HG03097 (cell line): Measurements from ENCODE around the gene QSOX2.

Experiments
- ATAC-seq: cut with Tn5 transposase; IDR thresholded peaks from one replicate; pipeline ENCODE4 v1.9.1; 2021; ENCODE audit not compliant: unreplicated experiment, low FRiP score

Gene QSOX2

DNA sequence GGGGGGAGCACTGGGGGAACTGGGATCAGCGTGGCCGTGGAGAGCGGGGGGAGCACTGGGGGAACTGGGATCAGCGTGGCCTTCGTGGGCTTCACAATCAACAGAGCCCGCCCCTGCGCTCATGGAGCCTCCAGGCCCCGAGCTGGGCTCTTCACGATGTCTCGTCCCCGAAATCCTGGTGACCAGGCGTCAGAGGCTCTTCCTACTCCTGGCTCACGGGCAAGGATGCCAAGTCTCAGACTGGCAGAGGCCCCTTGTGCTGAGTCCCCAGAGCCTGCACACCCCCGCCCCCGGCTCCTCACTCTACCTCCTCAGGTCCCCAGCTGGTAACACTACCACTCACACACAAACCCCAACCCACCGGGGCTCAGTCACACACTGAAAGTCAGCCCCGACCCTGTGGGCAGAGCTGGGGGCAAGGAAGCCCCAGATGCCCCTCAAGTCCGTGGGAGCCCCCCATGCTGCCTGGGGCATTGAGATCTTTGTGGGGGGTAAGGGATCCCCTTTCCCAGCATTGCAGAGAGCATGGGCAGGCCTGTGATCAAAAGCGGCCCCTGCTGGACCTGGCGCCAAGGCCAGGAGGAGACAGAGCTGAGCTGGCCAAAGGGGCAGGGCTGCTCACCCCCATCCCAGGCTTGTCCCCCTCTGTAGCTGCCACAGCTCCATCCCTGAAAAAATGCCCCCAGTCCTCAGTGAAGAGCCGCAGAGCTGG is 67.4 kb downstream of the QSOX2 start:
- ATAC-seq, result no peak

DNA sequence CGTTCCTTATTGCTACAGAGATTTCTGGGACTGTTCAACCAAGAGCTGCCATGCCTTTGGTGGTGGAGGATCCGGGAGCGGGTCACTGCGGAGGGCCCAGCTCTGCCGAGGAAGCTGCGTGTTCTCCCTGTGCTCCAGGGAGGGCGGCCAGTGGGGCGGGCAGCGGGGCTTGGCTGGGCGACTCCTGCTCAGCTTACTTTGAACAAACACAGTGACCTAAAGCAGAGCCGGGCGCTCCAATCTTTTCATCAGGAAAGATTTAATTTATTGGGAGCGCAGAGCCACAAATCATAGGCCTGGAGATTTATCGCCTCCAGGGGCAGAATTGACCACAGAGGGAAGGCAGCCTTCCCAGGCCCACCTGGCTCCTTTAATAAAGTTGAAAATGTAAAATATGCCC is 68.4 kb downstream of the QSOX2 start:
- ATAC-seq, result no peak

DNA sequence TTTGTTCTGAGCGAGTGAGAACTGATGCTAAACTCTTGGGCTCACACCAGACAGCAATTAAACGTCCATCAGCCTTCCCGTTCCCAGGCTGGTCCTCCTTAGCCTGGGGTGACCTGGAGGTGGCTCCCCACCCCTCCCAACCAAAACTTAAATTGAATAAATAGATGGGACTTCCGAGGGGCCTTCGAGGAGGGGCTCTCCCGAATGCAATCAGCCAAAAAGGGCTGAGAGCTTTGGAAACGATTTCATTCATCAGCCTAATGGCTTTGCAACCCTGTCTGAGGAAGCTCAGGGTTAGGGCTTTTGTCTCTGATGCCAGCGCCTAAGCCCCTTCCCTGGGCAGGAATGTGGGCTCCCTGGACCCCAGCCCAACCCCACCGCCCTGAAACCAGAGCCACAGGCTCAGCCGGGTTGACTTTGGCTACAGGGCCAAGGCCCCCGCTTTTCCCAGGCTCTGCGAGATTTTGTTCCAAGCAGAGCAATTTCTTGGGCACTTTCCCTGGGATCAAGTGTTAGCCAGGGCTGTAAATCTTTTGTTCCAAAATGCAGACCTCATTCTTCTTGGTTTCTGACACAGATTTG is 69.9 kb downstream of the QSOX2 start:
- no peak for ATAC-seq

DNA sequence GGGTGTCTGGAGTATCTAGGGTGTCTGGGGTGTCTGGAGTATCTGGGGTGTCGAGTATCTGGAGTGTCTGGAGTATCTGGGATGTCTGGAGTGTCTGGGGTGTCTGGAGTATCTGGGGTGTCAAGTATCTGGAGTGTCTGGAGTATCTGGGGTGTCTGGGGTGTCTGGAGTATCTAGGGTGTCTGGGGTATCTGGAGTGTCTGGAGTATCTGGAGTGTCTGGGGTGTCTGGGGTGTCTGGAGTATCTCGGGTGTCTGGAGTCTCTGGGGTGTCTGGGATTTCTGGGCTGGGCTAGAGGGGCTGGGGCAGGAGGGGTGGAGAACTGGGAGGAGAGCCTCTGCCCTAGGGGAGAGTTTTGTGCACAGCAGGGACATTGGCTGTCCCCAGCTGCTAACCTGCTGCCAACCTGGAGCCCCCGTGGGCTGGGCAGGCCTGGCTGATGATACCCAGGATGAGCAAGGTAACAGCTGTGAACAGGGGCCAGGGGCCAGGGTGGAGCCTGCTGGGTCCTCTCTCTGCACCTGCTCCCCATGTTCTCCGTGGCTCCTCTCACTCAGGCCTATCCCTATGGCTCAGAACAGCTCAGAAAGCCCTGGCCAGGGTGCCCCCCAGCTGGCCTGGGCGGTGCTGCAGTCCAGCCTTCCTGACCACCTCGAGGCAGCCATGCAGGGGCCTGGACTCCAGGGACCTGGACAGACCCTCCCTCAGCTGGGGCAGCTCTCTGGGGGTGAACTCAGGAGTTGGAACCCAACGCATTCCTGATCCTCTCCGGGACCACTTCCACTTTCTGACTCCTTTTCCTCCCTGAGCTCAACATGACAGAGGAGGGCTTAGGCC is 70.6 kb downstream of the QSOX2 start:
- ATAC-seq, result no peak

DNA sequence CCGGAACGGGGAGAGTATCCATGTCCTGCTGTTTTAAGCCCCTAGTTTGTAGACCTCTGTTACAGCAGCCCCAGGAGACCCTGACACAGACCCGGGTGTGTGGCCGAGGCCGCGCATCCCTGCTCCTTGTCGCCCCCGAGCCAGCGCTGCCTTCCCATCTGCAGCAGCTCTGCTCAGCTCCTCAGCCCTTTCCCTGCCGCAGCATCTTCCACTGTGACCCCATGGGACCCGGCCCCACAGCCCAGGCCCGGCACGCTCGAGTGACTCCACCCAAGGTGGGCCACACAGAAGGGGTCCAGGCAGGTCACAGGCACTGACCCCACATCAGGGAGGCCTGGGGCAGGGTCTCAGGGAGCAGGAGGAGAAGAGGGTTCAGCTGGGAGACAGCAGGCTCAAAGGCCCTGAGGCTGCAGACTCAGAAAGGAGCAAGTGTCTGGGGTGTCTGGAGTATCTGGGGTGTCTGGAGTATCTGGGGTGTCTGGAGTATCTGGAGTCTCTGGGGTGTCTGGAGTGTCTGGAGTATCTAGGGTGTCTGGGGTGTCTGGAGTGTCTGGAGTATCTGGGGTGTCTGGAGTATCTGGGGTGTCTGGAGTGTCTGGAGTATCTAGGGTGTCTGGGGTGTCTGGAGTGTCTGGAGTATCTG is 71.8 kb downstream of the QSOX2 start:
- no peak for ATAC-seq

DNA sequence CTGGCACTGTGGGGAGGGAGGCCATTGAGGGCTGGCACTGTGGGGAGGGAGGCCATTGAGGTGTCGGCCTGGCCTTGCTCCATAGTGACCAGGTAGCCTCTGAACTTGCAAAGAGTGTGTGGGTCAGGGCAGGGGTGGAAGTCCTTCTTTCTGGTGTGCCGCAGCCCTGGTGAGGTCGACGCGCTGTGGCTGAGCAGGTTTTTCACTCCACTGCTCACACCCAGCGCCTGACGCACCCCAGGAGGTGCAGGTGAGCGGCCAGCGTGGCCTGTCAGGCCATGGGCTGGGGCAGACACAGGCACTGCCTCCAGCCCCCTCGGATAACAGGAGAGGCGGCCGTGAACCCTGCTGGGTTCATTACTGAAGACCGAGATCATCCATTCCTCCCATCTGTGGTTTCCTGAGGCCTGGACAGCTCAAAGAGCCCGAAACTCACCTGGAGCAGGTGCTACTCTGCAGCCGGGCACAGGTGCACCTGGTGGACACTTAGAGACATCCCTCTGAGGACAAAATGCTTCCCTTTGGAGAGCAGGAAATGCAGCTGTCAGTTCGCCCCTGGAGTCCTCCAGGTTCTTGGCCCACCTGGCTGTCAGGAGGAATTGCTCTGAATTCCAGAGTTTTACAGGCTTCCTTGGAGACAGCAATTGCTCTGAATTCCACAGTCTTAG is 73.1 kb downstream of the QSOX2 start:
- no peak for ATAC-seq

DNA sequence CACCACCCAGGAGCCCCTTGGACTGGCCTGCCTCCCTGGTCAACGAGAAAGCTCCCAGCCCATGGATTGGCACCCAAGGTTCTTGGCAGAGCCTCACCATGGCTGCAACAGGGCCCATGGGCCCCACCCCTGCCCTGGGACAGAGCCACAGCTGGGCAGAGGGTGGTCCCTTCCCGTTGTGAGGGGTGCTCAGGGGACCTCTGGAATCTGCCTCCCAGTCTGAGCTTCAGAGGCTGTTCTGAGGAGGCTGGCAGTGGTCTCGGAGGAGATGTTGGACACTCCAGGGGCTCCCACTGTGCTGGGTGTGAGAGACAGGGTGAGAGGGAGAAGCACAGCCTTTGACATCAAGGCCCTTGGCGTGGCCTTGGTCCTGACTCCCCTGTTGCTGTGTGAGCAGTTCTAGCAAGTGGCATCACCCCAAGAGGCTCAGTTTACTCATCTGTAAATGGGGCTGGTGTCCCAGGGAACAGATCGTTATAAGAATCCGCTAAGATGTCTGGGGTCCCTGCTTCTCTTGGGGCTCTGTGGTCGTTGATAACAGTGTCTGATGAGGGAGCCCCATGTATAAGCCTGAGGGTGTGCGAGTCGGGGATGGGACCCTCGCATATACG is 73.7 kb downstream of the QSOX2 start:
- ATAC-seq, result no peak

DNA sequence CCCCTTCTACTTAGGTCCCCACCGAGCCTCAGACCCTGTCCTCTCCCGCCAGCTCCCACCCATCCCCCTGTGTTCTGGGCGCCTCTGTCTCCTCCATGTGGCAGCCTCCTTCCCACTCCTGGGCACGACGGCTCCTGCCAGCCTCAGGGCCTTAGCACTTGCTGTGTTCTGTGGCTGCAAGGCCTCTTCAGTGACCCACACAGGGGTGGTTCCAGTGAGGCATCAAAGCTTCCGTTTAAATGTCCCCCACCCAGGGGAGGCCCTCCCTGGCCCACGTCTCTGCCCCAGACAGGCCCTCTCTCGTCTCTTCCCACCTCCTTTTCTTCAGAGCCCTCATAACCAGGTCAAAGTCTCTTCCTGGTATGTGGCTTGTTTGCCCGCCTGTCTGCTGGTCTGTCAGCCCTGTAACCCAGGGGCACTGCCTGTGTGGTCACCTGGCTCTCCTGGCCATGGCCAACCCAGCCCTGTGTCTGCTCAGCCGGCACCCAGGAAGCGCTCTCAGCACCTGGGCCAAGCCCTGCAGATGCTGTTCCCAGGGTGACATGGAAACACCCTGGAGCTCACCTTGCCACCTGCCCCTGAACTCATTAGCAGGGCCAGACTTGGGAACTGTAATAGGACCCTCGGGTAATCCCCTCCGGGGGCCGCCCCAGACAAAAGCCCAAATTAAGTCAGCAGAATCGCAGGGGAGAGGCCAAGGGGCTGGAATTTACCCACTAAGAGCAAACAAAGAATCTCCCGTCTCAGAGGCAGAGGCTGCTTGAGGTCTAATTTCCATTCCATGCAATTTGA is 74.4 kb downstream of the QSOX2 start:
- ATAC-seq, result no peak

DNA sequence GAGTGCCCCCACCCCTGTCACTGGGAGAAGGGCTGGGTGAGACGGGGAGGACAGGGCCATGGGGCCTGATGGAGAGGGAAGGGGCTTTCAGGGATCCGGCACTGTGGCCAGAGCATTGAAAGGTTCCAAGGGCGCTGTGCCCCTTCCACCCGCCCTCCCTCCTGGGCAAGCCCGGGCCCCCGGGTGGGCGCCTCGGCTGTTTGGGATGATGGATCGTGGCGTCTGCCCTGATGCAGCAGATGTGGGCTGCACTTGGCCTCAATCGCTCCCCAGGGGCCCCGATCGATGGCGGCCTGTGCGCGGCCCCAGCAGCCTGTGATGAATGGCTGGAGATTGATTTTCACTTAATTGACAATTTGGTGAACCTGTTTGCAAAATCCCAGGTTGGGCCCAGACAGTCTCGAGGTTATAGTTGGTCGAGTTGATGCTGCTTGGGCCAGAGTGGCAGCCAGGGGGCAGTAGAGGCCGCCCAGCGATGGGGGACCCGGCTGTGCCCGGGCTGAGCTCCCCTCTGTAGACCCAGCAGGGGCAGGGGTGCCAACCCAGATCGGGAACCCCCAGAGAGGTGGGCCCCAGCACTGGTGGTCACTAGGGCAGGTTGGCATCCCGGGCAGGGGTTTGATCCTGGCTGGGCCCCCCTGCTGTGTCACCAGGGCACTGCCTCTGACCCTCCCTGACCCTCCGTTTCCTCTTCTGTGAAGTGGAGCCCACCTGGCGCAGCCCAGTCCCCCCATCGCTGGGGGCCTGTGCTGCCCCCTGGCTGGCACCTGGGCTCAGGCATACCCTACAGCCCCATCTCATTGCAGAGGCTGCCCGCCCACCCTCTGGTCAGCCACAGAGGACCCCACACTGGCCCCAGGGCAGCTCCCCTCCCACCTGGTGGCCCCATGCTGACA is 75.4 kb downstream of the QSOX2 start:
- no peak for ATAC-seq

DNA sequence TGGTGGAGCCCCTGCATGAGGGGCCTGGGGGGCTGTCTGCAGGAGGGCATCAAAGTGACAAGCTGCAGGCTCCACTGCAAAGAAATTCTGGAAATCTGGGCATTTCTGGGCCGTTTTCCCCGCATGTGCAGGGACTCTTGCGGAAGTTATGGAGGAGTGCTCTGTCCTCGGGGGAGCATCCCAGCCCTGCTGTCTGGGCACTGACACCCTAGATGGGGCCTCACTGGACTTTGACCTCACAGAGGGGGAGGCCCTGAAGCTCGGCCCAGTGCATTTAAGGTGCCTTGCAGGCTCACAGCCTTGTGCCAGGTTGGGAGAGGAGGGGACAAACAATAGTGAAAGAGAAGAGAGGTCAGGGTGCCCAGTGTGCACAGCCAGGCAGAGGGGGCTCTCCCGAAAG is 76.1 kb downstream of the QSOX2 start:
- no peak for ATAC-seq

DNA sequence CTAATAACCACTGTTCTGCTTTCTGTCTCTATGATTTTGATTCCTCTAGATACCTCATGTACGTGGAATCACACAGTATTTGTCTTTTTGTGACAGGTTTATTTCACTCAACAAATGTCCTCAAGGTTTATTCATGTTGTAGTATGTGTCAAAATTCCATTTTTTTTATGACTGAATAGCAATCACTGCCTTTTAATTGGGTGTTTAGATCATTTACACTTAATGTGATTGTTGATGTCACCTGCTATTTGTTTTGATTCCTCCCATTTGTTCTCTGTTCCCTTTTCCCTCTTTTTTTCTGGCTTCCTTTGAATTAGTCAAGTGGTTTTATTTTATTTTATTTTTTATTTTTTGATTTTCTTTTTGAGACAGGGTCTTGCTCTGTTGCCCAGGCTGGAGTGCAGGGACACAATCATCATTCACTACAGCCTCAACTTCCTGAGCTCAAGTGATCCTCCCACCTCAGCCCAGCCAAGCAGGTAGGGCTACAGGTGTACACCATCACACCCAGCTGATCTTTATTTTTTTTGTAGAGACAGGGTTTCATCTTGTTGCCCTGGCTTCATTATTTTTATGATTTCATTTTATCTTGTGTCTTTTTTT is 82.3 kb downstream of the QSOX2 start:
- ATAC-seq, result no peak

DNA sequence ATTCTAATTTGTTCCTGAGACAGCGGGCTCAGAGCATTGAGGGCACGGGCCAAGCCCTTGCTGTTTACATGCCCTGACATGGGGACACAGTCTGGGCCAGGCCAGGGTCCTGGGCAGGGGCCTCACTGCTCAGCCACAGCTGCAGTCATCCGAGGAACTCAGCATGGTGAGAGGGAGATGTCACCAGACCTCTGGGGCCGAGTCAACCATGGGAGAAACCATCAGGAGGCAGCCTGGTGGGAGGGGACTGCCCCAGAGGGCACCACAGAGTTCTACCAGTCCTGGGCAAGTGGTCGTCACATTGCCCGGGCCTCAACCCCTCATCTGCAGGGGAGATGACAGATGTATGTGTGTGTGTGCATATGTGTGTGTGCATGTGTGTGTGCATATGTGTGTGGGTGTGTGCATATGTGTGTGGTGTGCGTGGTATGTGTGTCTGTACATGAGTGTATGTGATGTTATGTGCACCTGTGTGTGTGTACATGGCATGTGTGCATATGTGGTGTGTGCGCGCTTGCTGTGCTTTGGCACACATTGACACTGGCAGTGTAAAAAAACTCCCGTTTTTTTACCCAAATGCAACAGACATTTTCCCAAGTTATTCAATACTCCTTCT is 84.5 kb downstream of the QSOX2 start:
- ATAC-seq, result no peak

DNA sequence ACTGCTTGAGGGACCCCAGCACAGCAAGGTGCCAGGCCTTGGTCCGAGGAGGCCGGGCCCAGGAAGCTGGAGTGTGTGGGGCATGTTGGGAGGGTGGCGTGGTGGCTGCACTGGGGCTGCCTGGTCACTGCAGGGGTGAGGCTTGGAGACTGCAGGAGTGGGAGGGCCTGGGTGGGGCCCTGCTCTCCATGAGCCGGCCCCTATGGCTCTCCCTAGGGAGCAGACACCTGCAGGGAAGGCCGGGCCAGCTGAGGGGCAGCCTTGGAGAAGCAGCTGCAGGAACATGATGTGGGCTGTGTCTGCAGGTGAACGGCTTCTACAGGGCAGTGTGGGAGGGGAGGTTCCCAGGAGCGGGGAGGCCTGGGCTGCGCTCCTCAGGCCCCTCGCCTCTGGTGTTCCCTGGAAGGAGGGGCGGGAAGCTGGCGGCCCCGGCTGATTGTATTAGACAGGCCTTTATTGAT is 85.2 kb downstream of the QSOX2 start:
- ATAC-seq, result no peak

DNA sequence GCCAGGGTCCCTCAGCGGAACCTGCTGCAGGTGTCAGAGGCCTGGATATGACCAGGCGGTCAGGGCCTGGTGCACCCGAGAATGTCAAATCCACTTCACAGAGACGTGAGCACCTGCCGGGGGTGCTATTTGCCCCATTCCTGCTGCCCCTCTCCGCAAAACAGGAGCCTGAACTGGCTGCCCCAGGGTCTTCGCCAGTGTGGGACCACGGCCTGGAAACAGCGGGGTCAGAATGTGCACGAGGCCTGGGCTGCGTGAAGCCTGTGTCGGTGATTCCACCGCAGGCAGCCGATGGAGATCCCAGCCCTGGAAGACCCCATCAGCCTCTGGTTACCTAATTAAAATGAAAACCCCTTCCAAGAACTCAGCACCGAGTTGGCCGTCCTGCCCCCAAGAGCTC is 85.8 kb downstream of the QSOX2 start:
- ATAC-seq, result no peak

DNA sequence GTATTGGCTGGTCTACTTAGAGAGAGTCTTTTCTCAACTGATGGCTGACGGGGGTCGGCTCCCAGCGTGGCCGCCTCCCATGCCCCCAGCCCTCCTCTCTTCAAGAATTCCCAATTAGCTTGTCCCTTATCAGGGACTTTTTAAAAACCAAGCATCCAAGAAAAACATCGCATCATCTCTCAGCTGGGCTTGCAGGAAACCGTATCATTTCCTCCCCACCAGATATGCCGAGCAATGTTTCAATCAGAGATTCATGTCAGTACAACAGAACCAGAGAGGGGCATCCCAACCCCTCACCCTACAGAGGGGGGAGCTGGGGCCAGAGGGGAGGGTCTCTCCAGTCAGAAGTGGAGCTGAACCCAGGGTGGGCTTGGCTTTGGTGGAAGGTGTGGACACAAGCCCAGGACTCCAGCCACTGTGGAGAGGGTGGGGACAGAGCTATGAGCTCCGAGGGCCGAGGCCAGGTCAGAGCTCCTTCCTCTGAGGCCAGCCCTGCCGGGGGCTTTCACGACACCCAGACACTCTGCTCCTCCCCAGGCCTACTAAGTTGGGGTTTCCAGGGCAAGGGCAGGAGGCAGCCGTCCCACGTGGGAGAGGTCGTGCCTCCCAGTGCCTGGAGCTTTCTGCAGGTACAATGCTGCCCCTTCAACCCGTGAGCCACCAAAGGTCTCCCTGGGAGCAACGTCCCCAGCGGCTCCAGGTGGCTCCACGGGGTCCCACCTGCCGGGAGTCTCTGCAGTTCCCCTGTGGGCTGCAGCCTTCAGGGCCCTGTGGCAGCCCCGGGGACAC is 87.9 kb downstream of the QSOX2 start:
- no peak for ATAC-seq
